GM04504 (cell line): ENCODE results near the gene GPD2.
"Not testable (repeated sequence)": the region's sequence is repeated elsewhere in the genome, so short reads cannot be mapped to it uniquely, and the experiment has no call there.

Source experiments
- DNase-seq: peaks from one replicate; pipeline ENCODE4 v3.0.0-alpha.2; 2012; ENCODE audit warnings: low read depth

Gene GPD2

DNA sequence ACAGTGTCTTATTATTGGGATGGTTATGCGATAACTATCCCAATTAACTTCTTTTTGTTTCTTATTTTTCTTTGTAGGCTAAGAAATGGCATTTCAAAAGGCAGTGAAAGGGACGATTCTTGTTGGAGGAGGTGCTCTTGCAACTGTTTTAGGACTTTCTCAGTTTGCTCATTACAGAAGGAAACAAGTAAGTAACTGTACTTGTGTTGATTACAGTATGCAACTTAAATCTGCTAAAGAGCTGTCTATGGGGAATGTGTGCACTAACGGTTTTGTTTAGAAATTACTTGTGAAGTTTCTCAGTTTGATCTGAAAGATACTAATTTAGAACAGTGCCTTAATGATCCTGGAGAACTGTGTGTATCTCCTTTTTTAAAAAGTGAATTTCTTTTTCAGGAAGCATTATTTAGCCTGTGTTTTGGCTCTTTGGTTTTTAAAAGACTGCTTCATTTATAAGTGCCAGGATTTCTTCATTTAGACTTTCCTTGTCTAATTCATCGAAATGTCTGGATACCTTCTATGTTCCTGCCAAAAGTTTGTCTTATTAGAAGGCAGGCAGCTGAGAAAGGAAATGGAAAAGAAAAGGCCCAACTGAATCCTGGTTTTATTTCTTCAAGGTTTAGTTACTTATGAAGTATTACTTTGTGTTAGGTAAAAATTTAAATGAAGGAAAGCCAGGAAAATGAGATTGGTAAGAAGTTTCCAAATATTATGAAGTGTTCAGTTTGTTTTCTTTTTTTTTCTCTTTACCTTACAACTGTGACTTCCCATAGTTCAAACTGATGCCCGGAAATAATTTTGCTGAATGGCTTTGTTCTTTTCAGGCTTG, 40.1 kb downstream of the GPD2 start:
- no peak for DNase-seq

- DNase-seq: no peak
Measured at GRCh38 chr2:156476850-156477206, 40.6 kb downstream of the GPD2 start.

GRCh38 chr2:156480376-156480775, 44.2 kb downstream of the GPD2 start:
- no peak for DNase-seq

GRCh38 chr2:156481312-156481711, 45.1 kb downstream of the GPD2 start:
- no peak for DNase-seq

GRCh38 chr2:156483741-156484173, 47.6 kb downstream of the GPD2 start:
- DNase-seq: no peak

GRCh38 chr2:156486147-156486546, 50.0 kb downstream of the GPD2 start:
- DNase-seq: no peak

GRCh38 chr2:156486614-156487013, 50.4 kb downstream of the GPD2 start:
- DNase-seq: no peak

DNA sequence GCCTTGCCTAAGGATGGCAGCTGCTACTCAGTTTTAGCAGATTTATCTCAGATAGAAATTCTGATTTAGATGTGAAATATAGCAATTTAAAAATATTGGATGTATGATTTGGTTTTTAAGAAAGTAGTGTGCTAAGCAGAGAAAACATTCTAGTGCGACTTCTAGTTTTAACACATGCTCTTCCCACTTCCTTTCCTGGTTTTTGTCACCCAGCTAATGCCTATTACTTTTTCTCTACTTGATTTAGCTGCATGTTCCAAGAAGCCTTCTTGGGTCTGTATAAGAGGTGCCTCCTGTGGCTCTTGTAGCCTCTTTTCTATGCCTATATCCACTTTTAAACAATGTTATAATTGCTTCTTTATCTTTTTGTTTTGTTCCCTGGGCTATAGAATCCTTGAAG, 53.0 kb downstream of the GPD2 start:
- no peak for DNase-seq

GRCh38 chr2:156489750-156490465, 53.7 kb downstream of the GPD2 start:
- DNase-seq: no peak

DNA sequence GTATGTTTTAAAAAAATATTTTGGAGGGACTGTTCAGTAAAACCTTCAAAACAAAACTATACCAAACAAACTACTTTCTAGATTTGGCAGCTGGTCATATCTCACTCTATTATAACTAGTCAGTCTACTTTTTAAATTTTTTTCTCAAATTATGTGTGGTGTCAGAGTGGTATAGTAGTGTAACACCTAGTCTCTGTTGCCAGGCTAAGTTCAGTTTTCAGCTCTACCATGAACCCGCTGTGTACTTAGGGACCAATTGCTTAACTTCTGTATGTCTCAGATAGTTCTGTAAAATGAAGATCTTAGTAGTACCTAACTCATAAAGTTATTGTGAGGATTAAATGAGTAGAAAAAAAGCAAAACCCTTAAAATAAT, 54.3 kb downstream of the GPD2 start:
- no peak for DNase-seq

GRCh38 chr2:156491176-156491575, 55.0 kb downstream of the GPD2 start:
- DNase-seq: no peak

DNA sequence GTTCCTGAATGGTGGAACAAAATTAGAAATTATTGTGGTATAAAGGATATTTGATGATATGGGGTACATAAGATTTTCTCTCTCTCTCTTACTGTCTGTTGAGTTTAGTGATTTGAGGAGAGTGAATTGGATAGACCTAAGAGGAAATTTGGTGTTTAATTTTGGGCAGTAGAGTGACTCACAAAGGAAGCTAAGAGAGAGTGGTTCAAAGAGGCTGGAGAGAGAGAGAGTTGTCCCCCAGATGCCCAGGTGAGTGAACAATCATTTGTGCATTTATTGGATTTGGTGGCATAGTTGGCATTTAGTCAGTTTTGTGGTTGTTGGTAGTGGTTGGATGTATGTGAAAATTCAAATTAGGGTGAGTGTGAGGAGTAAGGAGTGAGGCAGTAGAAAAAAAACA, 56.8 kb downstream of the GPD2 start:
- no peak for DNase-seq

DNA sequence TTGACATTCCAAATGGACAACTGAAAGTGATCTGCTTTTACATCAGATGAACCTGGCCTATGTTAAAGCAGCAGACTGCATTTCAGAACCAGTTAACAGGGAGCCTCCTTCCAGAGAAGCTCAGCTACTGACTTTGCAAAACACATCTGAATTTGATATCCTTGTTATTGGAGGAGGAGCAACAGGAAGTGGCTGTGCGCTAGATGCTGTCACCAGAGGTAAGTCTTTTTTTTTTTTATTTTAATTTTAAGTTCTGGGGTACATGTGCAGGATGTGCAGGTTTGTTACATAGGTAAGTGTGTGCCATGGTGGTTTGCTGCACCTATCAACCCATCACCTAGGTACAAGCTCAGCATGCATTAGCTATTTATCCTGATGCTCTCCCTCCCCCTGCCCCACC, 59.8 kb downstream of the GPD2 start:
- not testable (repeated sequence) for DNase-seq

DNA sequence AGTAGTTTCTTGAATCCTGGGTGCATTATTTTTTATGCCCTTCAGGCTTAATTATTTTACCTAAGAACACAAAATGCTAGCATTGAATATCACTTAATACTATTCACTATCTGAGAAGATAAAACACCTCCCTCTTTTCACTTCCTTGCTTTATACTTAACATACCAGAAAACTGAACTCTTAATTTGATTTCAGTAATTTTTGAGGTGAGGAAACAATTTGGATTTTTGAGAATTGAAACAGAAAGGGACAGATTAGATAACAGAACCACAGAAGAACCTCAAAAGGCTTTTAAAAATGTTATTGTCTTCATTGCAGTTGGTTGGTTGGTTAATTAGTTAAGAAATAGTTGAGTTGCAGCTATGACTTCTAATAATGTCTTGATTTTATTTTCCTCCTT, 69.5 kb downstream of the GPD2 start:
- DNase-seq: no peak

GRCh38 chr2:156511122-156511521, 74.9 kb downstream of the GPD2 start:
- no peak for DNase-seq

DNA sequence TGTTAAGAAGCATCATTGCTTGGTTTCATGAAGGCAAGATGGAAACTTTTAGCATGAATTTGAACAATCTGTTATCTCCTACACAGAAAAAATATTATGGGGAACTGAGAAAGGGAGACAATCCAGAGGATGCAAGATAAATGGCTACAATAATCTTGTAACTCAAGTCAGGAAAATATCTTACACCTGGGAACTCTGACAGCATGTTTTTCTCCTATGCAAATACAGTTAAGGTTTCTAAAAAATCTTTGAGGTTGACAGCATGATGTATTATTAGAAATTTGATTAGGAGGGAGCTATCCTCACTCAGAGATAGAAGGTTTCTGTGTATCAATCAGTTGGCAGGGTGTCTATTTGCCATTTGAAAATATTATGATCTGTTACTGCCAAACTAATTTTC, 75.6 kb downstream of the GPD2 start:
- DNase-seq: no peak

DNA sequence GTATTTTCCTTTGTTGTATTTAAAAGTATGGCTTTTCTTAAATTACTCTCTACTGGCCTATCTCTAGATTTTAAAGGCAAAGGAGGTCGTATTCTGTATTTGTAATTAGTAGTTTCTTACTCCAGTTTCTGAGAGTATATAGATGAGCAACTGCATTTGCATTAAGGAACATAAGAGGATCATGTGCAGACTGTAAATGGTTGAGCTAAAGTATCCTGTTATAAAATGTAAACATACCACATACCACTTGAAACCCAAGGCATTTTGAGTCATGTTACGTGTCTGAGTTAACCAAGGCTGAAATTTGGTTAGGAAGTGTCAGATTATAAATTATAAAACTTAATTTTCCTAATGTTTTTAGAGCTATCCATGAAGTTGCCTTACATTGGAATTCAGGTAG, 76.3 kb downstream of the GPD2 start:
- DNase-seq: no peak

GRCh38 chr2:156513219-156513618, 77.0 kb downstream of the GPD2 start:
- no peak for DNase-seq

GRCh38 chr2:156517419-156517818, 81.2 kb downstream of the GPD2 start:
- no peak for DNase-seq

GRCh38 chr2:156518138-156518537, 82.0 kb downstream of the GPD2 start:
- no peak for DNase-seq

DNA sequence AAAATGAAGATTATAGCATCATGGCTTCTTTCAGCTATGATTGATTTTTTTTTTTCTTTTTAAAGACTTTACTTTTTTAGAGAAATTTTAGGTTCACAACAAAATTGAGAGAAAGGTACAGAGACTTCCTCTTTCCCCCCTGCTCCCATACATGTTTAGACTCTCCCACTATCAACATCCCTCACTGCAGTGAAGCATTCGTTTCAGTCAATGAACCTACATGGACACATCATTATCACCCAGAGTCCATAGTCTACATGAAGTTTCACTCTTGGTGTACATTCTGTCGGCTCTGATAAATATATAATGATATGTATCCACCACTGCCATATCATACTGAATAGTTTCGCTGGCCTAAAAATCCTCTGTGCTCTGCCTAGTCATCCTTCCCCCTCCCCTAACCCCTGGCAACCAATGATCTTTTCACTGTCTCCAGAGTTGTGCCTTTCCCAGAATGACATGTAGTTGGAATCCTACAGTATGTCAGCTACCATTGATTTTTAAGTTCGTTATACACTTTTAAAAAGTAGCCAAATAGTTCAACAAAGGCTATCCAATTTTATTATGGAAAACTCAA, 86.8 kb downstream of the GPD2 start:
- no peak for DNase-seq

DNA sequence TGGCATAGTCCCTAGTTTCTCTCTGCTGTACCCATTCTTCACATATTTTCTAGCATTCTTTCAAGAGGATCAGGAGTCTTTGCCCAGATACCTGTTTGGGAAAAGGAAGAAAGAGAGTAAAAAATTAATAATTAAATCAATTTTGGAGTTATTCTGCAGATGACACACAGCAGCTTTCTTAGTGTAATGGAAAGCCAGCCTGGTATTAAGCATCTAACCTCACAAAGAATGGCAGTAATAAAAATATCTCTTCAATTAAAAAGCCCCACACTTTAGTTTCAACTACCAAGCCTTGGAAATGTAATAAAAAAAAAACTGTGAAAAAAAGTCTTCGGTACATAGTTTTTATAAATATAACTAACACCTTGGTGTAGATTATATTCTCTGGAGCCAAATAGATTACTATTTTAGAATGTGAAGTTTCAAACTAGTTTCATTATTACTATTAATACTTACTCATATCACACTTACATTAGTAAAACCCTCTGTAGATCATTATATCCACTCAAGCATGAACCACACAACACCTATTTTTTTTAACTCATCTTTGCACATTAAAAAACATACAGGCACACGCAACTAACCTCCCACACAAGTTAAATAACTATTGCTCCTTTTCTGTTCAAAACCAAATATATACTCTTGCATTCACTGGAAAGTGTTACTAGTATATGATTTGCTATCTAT, 90.9 kb downstream of the GPD2 start:
- no peak for DNase-seq

DNA sequence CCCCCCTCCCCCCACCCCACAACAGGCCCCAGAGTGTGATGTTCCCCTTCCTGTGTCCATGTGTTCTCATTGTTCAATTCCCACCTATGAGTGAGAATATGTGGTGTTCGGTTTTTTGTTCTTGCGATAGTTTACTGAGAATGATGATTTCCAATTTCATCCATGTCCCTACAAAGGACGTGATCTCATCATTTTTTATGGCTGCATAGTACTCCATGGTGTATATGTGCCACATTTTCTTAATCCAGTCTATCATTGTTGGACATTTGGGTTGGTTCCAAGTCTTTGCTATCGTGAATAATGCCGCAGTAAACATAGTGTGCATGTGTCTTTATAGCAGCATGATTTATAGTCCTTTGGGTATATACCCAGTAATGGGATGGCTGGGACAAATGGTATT, 92.4 kb downstream of the GPD2 start:
- not testable (repeated sequence) for DNase-seq
